ENCODE measurements around the gene LRG1.

DNA sequence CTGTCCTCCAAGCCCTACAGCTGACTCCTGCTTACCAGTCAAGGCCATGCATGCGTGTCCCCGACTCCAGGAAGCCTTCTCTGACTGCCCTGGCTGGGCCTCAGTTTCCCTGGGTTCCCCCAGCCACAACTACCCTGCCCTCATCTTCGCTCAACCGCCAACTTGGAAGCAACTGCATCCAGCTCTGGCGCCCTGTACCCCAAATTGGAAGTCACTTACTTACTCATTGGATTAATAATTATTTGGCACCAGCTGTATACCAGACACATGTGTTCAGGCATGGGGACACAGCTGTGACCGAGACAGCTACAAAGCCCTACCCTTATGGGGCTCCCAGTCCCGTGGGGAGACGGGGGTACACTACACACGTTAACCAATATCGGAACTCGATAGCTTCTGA, 30.6 kb upstream of the LRG1 start:
- TF ChIP-seq MYBL2 (CRISPR knock-in tag; IDR thresholded peaks at IDR 0.05): no peak
- no peak for TF ChIP-seq EMX1 (CRISPR knock-in tag; IDR thresholded peaks at IDR 0.05)
- no peak for TF ChIP-seq ESRRA (CRISPR knock-in tag; IDR thresholded peaks at IDR 0.05; ENCODE audit: borderline replicate concordance)
- TF ChIP-seq, protein P1, sequence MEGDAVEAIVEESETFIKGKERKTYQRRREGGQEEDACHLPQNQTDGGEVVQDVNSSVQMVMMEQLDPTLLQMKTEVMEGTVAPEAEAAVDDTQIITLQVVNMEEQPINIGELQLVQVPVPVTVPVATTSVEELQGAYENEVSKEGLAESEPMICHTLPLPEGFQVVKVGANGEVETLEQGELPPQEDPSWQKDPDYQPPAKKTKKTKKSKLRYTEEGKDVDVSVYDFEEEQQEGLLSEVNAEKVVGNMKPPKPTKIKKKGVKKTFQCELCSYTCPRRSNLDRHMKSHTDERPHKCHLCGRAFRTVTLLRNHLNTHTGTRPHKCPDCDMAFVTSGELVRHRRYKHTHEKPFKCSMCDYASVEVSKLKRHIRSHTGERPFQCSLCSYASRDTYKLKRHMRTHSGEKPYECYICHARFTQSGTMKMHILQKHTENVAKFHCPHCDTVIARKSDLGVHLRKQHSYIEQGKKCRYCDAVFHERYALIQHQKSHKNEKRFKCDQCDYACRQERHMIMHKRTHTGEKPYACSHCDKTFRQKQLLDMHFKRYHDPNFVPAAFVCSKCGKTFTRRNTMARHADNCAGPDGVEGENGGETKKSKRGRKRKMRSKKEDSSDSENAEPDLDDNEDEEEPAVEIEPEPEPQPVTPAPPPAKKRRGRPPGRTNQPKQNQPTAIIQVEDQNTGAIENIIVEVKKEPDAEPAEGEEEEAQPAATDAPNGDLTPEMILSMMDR (IDR thresholded peaks at IDR 0.05): no peak
- TF ChIP-seq ELF4 (CRISPR knock-in tag; IDR thresholded peaks at IDR 0.05; ENCODE audit: low read depth): no peak
- TF ChIP-seq, protein P2, sequence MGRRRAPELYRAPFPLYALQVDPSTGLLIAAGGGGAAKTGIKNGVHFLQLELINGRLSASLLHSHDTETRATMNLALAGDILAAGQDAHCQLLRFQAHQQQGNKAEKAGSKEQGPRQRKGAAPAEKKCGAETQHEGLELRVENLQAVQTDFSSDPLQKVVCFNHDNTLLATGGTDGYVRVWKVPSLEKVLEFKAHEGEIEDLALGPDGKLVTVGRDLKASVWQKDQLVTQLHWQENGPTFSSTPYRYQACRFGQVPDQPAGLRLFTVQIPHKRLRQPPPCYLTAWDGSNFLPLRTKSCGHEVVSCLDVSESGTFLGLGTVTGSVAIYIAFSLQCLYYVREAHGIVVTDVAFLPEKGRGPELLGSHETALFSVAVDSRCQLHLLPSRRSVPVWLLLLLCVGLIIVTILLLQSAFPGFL (CRISPR knock-in tag; IDR thresholded peaks at IDR 0.05; ENCODE audit: borderline replicate concordance): no peak
- TF ChIP-seq, protein P3, sequence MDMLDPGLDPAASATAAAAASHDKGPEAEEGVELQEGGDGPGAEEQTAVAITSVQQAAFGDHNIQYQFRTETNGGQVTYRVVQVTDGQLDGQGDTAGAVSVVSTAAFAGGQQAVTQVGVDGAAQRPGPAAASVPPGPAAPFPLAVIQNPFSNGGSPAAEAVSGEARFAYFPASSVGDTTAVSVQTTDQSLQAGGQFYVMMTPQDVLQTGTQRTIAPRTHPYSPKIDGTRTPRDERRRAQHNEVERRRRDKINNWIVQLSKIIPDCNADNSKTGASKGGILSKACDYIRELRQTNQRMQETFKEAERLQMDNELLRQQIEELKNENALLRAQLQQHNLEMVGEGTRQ (CRISPR knock-in tag; IDR thresholded peaks at IDR 0.05): no peak
- TF ChIP-seq, protein P4, sequence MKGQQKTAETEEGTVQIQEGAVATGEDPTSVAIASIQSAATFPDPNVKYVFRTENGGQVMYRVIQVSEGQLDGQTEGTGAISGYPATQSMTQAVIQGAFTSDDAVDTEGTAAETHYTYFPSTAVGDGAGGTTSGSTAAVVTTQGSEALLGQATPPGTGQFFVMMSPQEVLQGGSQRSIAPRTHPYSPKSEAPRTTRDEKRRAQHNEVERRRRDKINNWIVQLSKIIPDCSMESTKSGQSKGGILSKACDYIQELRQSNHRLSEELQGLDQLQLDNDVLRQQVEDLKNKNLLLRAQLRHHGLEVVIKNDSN (CRISPR knock-in tag; IDR thresholded peaks at IDR 0.05): no peak
- TF ChIP-seq, protein P5, sequence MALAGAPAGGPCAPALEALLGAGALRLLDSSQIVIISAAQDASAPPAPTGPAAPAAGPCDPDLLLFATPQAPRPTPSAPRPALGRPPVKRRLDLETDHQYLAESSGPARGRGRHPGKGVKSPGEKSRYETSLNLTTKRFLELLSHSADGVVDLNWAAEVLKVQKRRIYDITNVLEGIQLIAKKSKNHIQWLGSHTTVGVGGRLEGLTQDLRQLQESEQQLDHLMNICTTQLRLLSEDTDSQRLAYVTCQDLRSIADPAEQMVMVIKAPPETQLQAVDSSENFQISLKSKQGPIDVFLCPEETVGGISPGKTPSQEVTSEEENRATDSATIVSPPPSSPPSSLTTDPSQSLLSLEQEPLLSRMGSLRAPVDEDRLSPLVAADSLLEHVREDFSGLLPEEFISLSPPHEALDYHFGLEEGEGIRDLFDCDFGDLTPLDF (CRISPR knock-in tag; IDR thresholded peaks at IDR 0.05): no peak

Data from WTC11 (cell line).